ENCODE data around the gene APEH.

DNA sequence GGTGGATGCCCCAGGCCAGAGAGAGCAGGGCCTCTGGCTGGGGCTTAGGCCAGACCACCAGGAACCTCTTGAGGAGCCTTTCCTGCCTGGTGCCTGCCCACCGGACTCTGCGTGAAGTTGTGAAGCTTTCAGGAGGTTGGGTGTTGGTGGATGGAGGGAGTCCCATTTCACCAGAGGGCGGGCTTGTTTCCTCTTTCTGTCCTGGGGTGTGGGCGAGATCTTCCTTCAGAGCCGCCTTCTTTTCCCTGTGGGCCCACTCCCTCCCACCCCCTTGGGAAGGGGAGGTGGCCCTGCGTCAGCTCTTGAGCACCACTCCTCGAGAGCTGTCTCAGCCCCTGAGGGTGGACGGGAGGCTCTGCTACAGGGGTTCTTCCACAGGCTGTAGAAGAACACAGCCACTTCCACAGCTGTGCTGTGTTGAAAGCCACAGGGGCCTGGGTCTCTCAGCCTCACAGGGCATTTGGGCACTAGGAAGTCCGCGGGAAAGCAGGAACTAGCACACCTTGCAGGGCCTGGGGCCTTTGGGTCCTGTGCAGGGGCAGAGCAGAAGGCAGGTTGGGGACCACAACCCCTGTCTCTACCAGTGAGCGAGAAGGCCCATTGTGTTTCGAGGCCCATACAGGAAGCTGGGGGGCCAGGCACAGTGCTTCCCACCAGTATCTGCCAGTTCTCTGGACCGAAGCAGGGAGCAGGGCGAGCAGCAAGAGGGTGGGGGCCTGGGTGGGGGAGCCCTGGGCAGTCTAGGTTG lies 43.2 kb downstream of the APEH start:
- TF ChIP-seq, protein P1, sequence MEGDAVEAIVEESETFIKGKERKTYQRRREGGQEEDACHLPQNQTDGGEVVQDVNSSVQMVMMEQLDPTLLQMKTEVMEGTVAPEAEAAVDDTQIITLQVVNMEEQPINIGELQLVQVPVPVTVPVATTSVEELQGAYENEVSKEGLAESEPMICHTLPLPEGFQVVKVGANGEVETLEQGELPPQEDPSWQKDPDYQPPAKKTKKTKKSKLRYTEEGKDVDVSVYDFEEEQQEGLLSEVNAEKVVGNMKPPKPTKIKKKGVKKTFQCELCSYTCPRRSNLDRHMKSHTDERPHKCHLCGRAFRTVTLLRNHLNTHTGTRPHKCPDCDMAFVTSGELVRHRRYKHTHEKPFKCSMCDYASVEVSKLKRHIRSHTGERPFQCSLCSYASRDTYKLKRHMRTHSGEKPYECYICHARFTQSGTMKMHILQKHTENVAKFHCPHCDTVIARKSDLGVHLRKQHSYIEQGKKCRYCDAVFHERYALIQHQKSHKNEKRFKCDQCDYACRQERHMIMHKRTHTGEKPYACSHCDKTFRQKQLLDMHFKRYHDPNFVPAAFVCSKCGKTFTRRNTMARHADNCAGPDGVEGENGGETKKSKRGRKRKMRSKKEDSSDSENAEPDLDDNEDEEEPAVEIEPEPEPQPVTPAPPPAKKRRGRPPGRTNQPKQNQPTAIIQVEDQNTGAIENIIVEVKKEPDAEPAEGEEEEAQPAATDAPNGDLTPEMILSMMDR (IDR thresholded peaks at IDR 0.05) = no peak
- no peak for TF ChIP-seq EZH2 (IDR thresholded peaks at IDR 0.05; ENCODE audit: borderline replicate concordance, insufficient read depth, low read depth, low read length, poor library complexity, severe bottlenecking)

Data from B cell (primary cell).